ENCODE results near the gene WDR45B. TPM values are rescaled to one million over a fixed set of nuclear protein-coding genes. Genes with fewer than 3 reads are reported as not detected.

The WDR45B gene
- polyA plus RNA-seq, 1 donor from 2014 or later, result 131 TPM

DNA sequence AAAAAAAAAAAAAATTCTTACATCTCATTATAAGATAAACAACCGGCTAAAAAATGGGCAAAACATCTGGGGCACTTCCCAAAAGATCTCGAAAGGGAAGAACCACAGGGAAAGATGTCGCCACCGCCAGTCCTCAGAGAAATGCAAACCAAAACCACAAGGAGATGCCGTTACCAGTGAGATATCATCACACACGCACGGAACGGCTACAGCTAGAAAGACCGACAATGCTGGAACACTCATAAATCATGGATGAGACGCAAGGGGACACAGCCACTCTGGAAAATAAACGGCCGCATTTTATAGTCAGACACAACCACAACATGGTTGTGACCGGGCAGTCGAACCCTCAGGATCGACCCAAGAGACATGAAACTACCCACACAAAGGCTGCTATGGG lies 24.5 kb downstream of the WDR45B start:
- H3K9me3 ChIP-seq (ENCODE audit: low read length), result no peaks in the 10 kb centered on the region
- TF ChIP-seq POLR2AphosphoS5 (IDR thresholded peaks at IDR 0.05), result no peak
- no peak for TF ChIP-seq EZH2 (IDR thresholded peaks at IDR 0.05; ENCODE audit: borderline replicate concordance, insufficient read depth, low read length, poor library complexity, severe bottlenecking)
- TF ChIP-seq EP300 (conservative IDR thresholded peaks at IDR 0.05; ENCODE audit: poor library complexity, severe bottlenecking), result no peak
- TF ChIP-seq, protein P1, sequence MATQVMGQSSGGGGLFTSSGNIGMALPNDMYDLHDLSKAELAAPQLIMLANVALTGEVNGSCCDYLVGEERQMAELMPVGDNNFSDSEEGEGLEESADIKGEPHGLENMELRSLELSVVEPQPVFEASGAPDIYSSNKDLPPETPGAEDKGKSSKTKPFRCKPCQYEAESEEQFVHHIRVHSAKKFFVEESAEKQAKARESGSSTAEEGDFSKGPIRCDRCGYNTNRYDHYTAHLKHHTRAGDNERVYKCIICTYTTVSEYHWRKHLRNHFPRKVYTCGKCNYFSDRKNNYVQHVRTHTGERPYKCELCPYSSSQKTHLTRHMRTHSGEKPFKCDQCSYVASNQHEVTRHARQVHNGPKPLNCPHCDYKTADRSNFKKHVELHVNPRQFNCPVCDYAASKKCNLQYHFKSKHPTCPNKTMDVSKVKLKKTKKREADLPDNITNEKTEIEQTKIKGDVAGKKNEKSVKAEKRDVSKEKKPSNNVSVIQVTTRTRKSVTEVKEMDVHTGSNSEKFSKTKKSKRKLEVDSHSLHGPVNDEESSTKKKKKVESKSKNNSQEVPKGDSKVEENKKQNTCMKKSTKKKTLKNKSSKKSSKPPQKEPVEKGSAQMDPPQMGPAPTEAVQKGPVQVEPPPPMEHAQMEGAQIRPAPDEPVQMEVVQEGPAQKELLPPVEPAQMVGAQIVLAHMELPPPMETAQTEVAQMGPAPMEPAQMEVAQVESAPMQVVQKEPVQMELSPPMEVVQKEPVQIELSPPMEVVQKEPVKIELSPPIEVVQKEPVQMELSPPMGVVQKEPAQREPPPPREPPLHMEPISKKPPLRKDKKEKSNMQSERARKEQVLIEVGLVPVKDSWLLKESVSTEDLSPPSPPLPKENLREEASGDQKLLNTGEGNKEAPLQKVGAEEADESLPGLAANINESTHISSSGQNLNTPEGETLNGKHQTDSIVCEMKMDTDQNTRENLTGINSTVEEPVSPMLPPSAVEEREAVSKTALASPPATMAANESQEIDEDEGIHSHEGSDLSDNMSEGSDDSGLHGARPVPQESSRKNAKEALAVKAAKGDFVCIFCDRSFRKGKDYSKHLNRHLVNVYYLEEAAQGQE (IDR thresholded peaks at IDR 0.05; ENCODE audit: borderline replicate concordance), result no peak
- TF ChIP-seq TAF1 (IDR thresholded peaks at IDR 0.05; ENCODE audit: low read depth), result no peak
- TF ChIP-seq SMC3 (conservative IDR thresholded peaks at IDR 0.05; ENCODE audit: poor library complexity), result no peak
- no peak for TF ChIP-seq MXI1 (conservative IDR thresholded peaks at IDR 0.05; ENCODE audit: poor library complexity, severe bottlenecking)
- TF ChIP-seq, protein P2, sequence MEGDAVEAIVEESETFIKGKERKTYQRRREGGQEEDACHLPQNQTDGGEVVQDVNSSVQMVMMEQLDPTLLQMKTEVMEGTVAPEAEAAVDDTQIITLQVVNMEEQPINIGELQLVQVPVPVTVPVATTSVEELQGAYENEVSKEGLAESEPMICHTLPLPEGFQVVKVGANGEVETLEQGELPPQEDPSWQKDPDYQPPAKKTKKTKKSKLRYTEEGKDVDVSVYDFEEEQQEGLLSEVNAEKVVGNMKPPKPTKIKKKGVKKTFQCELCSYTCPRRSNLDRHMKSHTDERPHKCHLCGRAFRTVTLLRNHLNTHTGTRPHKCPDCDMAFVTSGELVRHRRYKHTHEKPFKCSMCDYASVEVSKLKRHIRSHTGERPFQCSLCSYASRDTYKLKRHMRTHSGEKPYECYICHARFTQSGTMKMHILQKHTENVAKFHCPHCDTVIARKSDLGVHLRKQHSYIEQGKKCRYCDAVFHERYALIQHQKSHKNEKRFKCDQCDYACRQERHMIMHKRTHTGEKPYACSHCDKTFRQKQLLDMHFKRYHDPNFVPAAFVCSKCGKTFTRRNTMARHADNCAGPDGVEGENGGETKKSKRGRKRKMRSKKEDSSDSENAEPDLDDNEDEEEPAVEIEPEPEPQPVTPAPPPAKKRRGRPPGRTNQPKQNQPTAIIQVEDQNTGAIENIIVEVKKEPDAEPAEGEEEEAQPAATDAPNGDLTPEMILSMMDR (IDR thresholded peaks at IDR 0.05; ENCODE audit: poor library complexity, severe bottlenecking), result no peak
- TF ChIP-seq RAD21 (conservative IDR thresholded peaks at IDR 0.05), result no peak
- H3K27me3 ChIP-seq (ENCODE audit: insufficient read depth, low read depth, low read length), result no peaks in the 10 kb centered on the region
- no peak overlapping the region for H3K4me2 ChIP-seq (ENCODE audit: low read length)
- no peaks in the 10 kb centered on the region for H3F3A ChIP-seq (ENCODE audit: insufficient read depth, low read length, poor library complexity, severe bottlenecking)
- no peak overlapping the region for H3K4me3 ChIP-seq (ENCODE audit: low read length)
- H3K36me3 ChIP-seq (ENCODE audit: insufficient read depth, low read length), result no peaks in the 10 kb centered on the region
- no peaks in the 10 kb centered on the region for H4K20me1 ChIP-seq (ENCODE audit: insufficient read depth)
- H3K27ac ChIP-seq (ENCODE audit: low read length), result no peak overlapping the region
- H3K9me2 ChIP-seq (ENCODE audit: insufficient read depth, low read length), result no peaks in the 10 kb centered on the region
- no peak overlapping the region for H3K9ac ChIP-seq (ENCODE audit: low read length)
- H3K79me2 ChIP-seq (replicated peaks; ENCODE audit: insufficient read depth, low read length), result no peaks in the 10 kb centered on the region
- no peak overlapping the region for H2AFZ ChIP-seq (ENCODE audit: low read depth, low read length)

DNA sequence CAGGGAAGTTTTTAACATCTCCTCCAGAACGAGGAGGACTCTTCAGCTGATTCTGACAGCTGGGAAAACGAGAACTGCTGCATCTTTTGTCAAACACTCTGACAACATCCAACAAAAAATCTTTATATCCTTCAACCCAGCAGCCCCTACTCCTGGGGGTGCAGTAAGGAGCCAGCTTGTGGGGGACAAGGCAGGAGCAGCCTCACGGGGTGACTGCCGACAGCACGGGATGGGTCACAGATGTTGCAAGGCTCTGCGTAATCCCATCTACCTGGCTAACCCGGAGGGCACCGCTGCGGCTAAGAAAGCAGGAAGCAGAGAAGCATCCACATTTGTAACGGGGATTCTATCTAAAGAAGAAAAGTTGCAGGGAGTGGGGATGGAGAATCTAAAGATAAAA lies 28.6 kb downstream of the WDR45B start:
- Histone ChIP-seq H3K9ac (ENCODE audit: low read length) (no peak overlapping the region), H3K27ac (ENCODE audit: low read length) (no peak overlapping the region)
- TF ChIP-seq, protein P2 (IDR thresholded peaks at IDR 0.05; ENCODE audit: poor library complexity, severe bottlenecking), result no peak
- no peak for TF ChIP-seq SMC3 (conservative IDR thresholded peaks at IDR 0.05; ENCODE audit: poor library complexity)

More for the DNA sequence above, 28.6 kb downstream of the WDR45B start:
- H4K20me1 ChIP-seq (ENCODE audit: insufficient read depth), result no peaks in the 10 kb centered on the region
- no peaks in the 10 kb centered on the region for H3K79me2 ChIP-seq (replicated peaks; ENCODE audit: insufficient read depth, low read length)
- H3K36me3 ChIP-seq (ENCODE audit: insufficient read depth, low read length), result no peaks in the 10 kb centered on the region
- no peaks in the 10 kb centered on the region for H3K9me2 ChIP-seq (ENCODE audit: insufficient read depth, low read length)
- H3K4me3 ChIP-seq (ENCODE audit: low read length), result no peak overlapping the region
- no peaks in the 10 kb centered on the region for H3F3A ChIP-seq (ENCODE audit: insufficient read depth, low read length, poor library complexity, severe bottlenecking)
- no peak overlapping the region for H3K4me2 ChIP-seq (ENCODE audit: low read length)
- no peak overlapping the region for H2AFZ ChIP-seq (ENCODE audit: low read depth, low read length)
- H3K9me3 ChIP-seq (ENCODE audit: low read length), result no peaks in the 10 kb centered on the region
- no peaks in the 10 kb centered on the region for H3K27me3 ChIP-seq (ENCODE audit: insufficient read depth, low read depth, low read length)
